GM19193 (cell line): Measurements from ENCODE around the gene PDE3A.

Experiments
- POLR2A ChIP-seq: IDR thresholded peaks from 4 replicates; pipeline ENCODE4 v1.6.1; 2011; ENCODE audit not compliant: insufficient read depth, insufficient read length; ENCODE audit errors: extremely low read depth

Gene PDE3A

GRCh38 chr12:20368114-20368650 is at the start of gene PDE3A:
TSS of gene PDE3A (plus strand) at chr12:20368537. CDS start at chr12:20369285, 748 bp downstream.
- no peak for TF ChIP-seq POLR2A

DNA sequence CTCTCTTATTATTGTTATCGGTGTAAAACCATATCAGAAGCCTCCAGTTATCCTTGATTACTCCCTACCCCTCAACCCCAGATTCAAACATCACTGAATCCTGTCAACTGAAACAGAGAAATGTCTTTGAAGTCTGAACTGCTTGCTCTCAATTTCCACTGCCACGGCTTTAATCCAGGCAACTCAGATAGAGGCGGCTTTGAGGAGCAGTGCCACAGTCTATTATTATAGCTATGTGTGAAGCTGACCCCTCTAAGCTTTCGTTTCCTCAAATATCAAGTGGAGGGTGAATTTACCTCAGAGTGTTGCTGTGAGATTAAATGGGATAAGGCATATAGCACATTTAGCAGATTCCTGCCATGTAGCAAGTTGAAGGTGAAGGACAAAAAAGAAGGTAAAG is 49.0 kb upstream of the PDE3A start:
- TF ChIP-seq POLR2A = no peak

DNA sequence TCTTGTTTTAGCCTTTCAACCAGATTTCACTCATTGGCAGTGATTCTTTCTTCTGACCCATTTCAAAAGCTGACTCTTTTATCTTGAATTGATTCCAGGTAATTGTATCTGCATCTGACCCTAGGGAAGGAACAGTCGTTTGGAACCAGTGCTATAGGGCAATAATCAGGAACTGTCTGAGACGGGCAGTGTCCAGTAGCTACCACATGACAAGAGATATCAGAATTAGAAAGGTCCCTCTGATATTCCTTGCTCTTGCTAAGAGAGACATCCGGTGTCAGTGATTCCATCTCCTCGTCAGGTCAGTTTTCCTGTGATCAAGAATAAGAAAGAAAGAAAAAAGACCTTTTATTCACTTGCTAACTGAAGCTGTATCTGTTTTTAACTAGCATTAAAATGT is 47.8 kb upstream of the PDE3A start:
- no peak for TF ChIP-seq POLR2A

- TF ChIP-seq POLR2A = no peak
Observed at GRCh38 chr12:20339060-20339459, 29.3 kb upstream of the PDE3A start.

- no peak for TF ChIP-seq POLR2A
Observed at GRCh38 chr12:20342111-20342510, 26.2 kb upstream of the PDE3A start.

DNA sequence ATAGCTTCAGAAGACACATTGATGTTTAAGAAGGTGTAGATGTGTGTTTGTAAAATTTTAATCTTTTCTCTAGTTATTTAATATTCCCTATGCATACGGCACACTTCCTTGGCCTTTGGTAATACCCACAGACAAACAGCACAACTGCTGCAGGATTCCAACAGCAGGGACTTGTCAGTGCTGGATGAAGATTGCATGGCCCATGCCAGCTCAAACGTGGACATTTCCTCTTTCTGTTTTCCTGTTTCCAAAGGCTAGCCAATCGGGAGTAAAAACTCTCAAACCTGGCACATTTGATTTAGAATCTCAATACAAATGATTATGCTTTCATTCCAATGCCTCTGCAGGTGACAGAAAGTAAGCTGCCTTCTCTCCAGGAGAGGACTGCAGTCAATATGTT is 22.5 kb upstream of the PDE3A start:
- no peak for TF ChIP-seq POLR2A

DNA sequence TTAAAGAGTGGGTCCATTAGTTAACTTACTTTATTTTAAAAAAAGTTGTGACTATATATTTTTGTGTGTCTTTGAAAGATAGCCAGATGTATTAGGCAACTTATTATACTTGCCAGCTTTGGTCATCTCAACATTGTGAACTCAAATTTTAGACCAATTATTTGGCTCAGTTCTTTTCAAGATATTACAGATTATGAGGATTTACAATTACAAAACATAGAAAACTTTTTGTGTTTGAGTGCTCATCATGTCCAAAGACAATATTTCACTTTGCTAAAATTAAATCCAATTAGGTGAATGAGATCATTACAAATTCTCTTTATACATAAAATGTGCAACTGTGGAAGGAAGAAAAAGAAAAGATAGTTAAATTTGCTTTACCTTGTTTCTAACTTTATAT is 18.3 kb upstream of the PDE3A start:
- no peak for TF ChIP-seq POLR2A

DNA sequence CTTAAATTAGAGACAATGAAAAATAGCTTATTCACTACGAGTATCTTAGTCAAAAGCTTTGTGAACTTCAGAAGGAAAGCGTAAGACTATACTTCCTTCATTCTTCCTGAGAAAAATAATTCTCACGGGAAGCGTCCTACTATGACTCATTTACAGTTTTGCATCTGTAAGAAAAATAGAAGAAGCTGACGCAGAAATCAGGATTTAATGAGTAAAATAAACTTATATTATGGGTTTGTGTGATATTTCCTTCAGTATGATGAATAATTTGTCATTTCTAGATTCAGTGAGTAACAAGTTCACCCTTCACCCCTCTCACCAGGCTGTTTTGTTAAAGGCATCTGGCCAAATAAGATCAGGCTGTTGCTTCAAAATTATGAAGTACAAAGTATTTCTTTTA is 17.8 kb upstream of the PDE3A start:
- no peak for TF ChIP-seq POLR2A

GRCh38 chr12:20351406-20351805 is 16.9 kb upstream of the PDE3A start:
- no peak for TF ChIP-seq POLR2A

DNA sequence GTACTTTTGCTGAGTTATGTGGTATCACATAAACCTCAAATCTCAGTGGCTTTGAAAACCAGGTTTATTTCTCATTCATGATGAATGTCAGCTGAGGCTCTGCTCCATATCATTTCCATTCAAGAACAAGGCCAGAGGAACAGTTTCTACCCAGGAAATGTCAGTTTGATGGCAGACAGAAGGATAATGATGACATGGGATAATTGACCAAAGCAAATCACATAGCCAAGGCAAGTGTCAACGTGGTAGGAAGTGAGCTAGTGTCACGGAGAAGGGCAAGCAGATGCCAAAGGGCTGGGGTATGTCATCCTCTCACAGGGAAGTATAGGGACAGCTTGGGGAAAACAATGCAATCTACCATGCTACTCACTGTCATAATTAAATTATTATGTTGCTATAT is 12.3 kb upstream of the PDE3A start:
- TF ChIP-seq POLR2A = no peak

GRCh38 chr12:20360407-20360806 is 7.9 kb upstream of the PDE3A start:
- TF ChIP-seq POLR2A = no peak

- no peak for TF ChIP-seq POLR2A
Observed at GRCh38 chr12:20361416-20361815, 6.9 kb upstream of the PDE3A start.

GRCh38 chr12:20364501-20364900 is 3.8 kb upstream of the PDE3A start:
- TF ChIP-seq POLR2A = no peak

DNA sequence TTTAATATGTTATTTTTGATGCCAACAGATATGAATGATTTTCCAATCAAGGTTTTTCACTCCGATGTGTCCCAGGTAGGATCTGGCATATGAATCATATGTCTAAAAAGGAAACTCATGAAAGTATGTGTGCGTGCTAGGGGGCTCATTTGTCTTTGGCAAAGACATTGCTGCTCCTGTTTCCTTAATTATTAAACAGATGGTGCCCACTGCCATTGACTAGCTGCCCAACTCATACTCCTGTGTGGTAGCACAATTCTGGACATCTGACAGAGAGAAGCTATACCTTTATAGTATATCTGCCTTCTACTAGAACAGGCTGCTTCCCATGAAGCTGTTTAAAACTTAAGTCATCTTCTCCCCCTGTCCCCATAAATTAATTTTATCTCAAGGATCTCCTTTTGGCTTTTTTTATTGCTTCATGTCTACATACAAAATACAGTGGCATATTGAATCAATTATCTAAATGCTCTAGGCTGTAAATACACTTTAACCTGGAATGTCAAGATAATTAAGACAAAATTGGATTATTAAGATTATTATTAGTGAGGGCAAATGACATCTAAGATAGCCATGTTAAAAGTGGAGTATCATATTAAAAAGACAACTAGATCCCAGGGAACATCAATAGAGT is 1.4 kb upstream of the PDE3A start:
- TF ChIP-seq POLR2A = no peak

- TF ChIP-seq POLR2A = no peak
Observed at GRCh38 chr12:20367583-20368113, 689 bp upstream of the PDE3A start.

GRCh38 chr12:20368651-20369304 is 441 bp downstream of the PDE3A start:
- TF ChIP-seq POLR2A = no peak
